PFSK-1 (cell line): Measurements from ENCODE around the gene UBE2B.

Source experiments
- POLR2AphosphoS5 ChIP-seq: IDR thresholded peaks from 2 replicates; pipeline ENCODE4 v1.6.1; 2012; ENCODE audit warnings: low read depth, mild to moderate bottlenecking, control low read depth, low read length, moderate library complexity
- REST ChIP-seq, 2 experiments: IDR thresholded peaks; 2 replicates each; pipeline versions ENCODE4 v1.6.1 to v1.8.0; 2011 to 2012; ENCODE audit warnings: low read depth in 2 of 2, low read length in 2 of 2, control low read depth in 1 of 2, inconsistent platforms in 1 of 2, mild to moderate bottlenecking in 1 of 2, moderate library complexity in 1 of 2; ENCODE audit not compliant: insufficient read depth in 1 of 2

DNA sequence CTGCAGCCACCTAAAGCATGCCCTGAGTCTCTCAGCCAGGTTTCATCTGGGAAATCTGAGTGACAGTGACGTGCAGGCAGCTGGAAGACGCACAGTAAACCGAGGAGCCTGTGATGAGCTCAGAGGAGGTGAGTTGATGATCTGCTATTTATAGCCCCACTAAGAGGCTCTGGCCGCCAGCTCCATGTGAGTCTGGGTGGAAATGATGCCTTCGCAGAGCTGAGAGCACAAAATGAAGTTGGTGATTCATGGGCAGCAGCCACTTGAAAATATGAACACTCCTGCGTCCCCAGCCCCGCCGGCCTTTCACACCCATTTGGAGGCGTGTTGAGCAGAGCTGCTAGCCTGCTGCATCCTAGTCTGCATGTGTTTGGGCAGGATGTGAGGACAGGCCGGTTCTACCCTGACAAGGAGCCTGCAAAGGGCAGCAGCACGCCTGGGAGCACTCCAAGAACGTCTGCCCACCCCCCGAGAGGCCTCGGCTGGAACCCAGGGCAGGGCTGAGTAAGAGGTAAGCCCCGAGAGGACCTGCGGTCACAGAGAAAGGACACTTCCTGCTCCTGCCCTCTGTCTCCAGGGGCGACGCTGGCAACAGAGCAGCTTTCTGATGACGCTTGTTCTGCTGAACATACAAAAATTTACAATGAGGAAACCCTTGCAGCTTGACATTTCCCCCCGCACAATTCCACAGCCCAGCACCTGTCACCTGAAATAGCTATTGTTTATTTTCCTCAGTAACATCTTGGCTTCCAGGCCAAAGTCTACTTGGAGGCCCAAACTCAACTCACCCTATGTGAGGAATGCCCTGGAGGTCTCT is 65.4 kb downstream of the UBE2B start:
- TF ChIP-seq REST (IDR thresholded peaks at IDR 0.05; ENCODE audit: insufficient read depth in 1 of 2, low read depth in 2 of 2, low read length in 2 of 2) (no peak), POLR2AphosphoS5 (no peak)
